Breast epithelium (tissue), 3 donors: Measurements from ENCODE around the gene PARD3B.

Experiments used
- CTCF ChIP-seq, 3 donors: fragments of 450-650 bp; IDR thresholded peaks; one replicate each; pipeline ENCODE4 v1.5.1; 2016 to 2017; ENCODE audit warnings: antibody characterized with exemption in 3 of 3, mild to moderate bottlenecking in 3 of 3, moderate library complexity in 3 of 3
- POLR2A ChIP-seq: fragments of 450-650 bp; IDR thresholded peaks from one replicate; pipeline ENCODE4 v1.6.1; 2016; ENCODE audit warnings: antibody characterized with exemption, mild to moderate bottlenecking, moderate library complexity
- POLR2AphosphoS5 ChIP-seq, 3 donors: sonication (generic); formaldehyde crosslinking; IDR thresholded peaks; one replicate each; pipeline ENCODE4 v1.6.1; 2017; ENCODE audit warnings: antibody characterized with exemption in 3 of 3

DNA sequence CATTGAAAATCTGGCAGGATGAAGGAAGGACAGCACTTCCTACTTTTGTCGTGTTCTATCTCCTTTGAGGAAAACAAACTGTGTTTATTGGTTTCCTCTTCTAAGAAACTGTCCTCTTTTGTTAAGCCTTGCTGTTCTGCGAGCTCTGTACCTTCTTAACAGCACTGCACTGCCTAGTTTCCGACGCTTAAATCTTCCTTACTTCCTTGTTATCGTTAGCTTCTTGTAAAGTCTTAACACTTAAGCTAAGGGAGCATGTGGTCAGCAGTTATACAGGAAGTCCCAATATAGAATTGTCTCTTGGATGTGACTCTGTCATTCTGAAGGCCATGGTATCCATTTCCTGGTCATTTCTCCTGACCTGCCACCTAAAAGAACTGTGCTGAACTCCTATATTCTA, 584.3 kb downstream of the PARD3B start:
- TF ChIP-seq CTCF (IDR thresholded peaks at IDR 0.05), result no peak
- TF ChIP-seq POLR2AphosphoS5 (IDR thresholded peaks at IDR 0.05), result no peak
- no peak for TF ChIP-seq POLR2A
